Neural crest cell (in vitro differentiated cells): ENCODE results near the gene LRTM1. TPM values are rescaled to one million over a fixed set of nuclear protein-coding genes. Genes with fewer than 3 reads are reported as not detected.

Experiments
- DNase-seq: peaks from one replicate; pipeline ENCODE4 v3.0.0; 2021; ENCODE audit warnings: low read depth, mixed read lengths, low spot score
- H3K27ac Mint-ChIP-seq: one replicate; pipeline ENCODE4 v1.8.0; 2021; ENCODE audit warnings: mild to moderate bottlenecking, mixed read lengths; ENCODE audit not compliant: unreplicated experiment
- H3K27me3 Mint-ChIP-seq: 2 replicates; pipeline ENCODE4 v1.8.0; 2021; ENCODE audit warnings: low read depth, mild to moderate bottlenecking, mixed read lengths
- H3K36me3 Mint-ChIP-seq: 2 replicates; pipeline ENCODE4 v1.8.0; 2021; ENCODE audit warnings: low read depth, mild to moderate bottlenecking, mixed read lengths
- H3K4me1 Mint-ChIP-seq: 2 replicates; pipeline ENCODE4 v1.8.0; 2021; ENCODE audit warnings: mixed read lengths
- H3K4me3 Mint-ChIP-seq: one replicate; pipeline ENCODE4 v1.8.0; 2021; ENCODE audit warnings: mild to moderate bottlenecking, mixed read lengths
- H3K9me3 Mint-ChIP-seq: 2 replicates; pipeline ENCODE4 v1.8.0; 2021; ENCODE audit warnings: mixed read lengths
- total RNA-seq: library from RNA; stranded (reverse); gene quantifications from 2 replicates; pipeline ENCODE4 v1.2.1, GENCODE V29; 2021
- TF ChIP-seq, protein P1 (sequence below): fragments of 200-600 bp; sonication (generic); conservative IDR thresholded peaks from 2 replicates; pipeline ENCODE4 v1.5.0; 2021; ENCODE audit warnings: antibody characterized with exemption, mild to moderate bottlenecking

LRTM1 gene
- total RNA-seq, 1 donor from 2014 or later = not detected

GRCh38 chr3:54895613-54896012 is 32.2 kb downstream of the LRTM1 start:
- Mint-ChIP-seq H3K27me3 (no peaks in the 10 kb centered on the region), H3K4me1 (peaks cover 30% of the 10 kb centered on the region)
- TF ChIP-seq, protein P1, sequence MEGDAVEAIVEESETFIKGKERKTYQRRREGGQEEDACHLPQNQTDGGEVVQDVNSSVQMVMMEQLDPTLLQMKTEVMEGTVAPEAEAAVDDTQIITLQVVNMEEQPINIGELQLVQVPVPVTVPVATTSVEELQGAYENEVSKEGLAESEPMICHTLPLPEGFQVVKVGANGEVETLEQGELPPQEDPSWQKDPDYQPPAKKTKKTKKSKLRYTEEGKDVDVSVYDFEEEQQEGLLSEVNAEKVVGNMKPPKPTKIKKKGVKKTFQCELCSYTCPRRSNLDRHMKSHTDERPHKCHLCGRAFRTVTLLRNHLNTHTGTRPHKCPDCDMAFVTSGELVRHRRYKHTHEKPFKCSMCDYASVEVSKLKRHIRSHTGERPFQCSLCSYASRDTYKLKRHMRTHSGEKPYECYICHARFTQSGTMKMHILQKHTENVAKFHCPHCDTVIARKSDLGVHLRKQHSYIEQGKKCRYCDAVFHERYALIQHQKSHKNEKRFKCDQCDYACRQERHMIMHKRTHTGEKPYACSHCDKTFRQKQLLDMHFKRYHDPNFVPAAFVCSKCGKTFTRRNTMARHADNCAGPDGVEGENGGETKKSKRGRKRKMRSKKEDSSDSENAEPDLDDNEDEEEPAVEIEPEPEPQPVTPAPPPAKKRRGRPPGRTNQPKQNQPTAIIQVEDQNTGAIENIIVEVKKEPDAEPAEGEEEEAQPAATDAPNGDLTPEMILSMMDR = no peak

GRCh38 chr3:54892168-54892567 is 35.7 kb downstream of the LRTM1 start:
- TF ChIP-seq, protein P1 = no peak
- peaks cover 16% of the 10 kb centered on the region for H3K4me1 Mint-ChIP-seq
- H3K9me3 Mint-ChIP-seq = no peaks in the 10 kb centered on the region
- no peak overlapping the region for H3K4me3 Mint-ChIP-seq
- no peak overlapping the region for H3K27ac Mint-ChIP-seq
- DNase-seq = no peak
- no peaks in the 10 kb centered on the region for H3K27me3 Mint-ChIP-seq
- peaks cover 5% of the 10 kb centered on the region for H3K36me3 Mint-ChIP-seq

More at GRCh38 chr3:54895613-54896012, 32.2 kb downstream of the LRTM1 start:
- Mint-ChIP-seq H3K27ac (no peak overlapping the region), H3K9me3 (no peaks in the 10 kb centered on the region), H3K36me3 (no peaks in the 10 kb centered on the region), H3K4me3 (no peak overlapping the region)
- DNase-seq = no peak

DNA sequence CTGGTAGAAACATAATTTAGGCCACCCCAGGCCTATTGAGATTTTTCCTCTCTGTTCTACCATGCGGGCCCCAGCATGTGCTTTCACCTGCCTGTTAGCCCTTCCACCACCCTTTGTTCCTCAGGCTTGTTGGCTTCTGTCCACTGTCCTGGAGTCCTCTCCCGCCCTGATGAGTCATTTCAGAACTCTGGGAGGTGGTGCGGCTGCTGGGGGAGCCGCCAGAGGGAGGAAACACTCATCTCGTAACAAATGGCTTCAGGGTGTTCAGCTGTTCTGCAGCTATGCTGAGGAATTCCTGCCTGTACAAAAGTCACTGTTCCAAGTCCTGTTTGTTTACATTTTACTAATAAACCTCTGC is 36.3 kb downstream of the LRTM1 start:
- peak overlapping the region; percentile 92 for H3K27ac Mint-ChIP-seq
- DNase-seq = peak; percentile 14
- peaks cover 5% of the 10 kb centered on the region for H3K36me3 Mint-ChIP-seq
- no peaks in the 10 kb centered on the region for H3K27me3 Mint-ChIP-seq
- peaks cover 16% of the 10 kb centered on the region for H3K4me1 Mint-ChIP-seq
- no peaks in the 10 kb centered on the region for H3K9me3 Mint-ChIP-seq
- H3K4me3 Mint-ChIP-seq = no peak overlapping the region
- TF ChIP-seq, protein P1 = peak; percentile 59

DNA sequence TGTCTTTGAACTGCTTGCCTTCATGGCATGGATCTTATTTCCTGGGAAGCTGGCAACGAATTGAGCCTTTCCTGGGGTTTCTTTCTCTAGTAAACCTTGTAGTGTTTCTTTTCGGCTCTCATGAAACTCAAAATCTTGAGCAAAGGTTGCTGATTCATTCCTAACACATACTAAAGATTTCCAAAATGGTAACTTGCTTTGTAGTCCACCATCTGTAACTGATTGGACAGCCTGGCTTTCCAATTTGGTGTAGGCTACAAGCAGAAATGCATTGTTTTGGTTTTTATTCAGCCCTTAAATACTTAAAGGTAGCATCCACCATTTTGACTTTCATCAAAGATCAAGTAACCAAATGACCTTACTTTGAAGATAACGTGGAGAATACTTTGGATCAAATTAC is 38.1 kb downstream of the LRTM1 start:
- no peaks in the 10 kb centered on the region for H3K9me3 Mint-ChIP-seq
- no peak overlapping the region for H3K4me3 Mint-ChIP-seq
- H3K36me3 Mint-ChIP-seq = peaks cover 5% of the 10 kb centered on the region
- TF ChIP-seq, protein P1 = no peak
- H3K4me1 Mint-ChIP-seq = peaks cover 16% of the 10 kb centered on the region
- no peaks in the 10 kb centered on the region for H3K27me3 Mint-ChIP-seq
- no peak for DNase-seq
- H3K27ac Mint-ChIP-seq = no peak overlapping the region

- TF ChIP-seq, protein P1 = no peak
- Mint-ChIP-seq H3K27ac (no peak overlapping the region), H3K4me1 (peaks cover 16% of the 10 kb centered on the region), H3K27me3 (no peaks in the 10 kb centered on the region), H3K4me3 (no peak overlapping the region), H3K9me3 (no peaks in the 10 kb centered on the region), H3K36me3 (peaks cover 5% of the 10 kb centered on the region)
- no peak for DNase-seq
Measured at GRCh38 chr3:54888873-54889272, 39.0 kb downstream of the LRTM1 start.

GRCh38 chr3:54888162-54888561 is 39.7 kb downstream of the LRTM1 start:
- no peak for DNase-seq
- TF ChIP-seq, protein P1 = no peak
- Mint-ChIP-seq H3K27ac (no peak overlapping the region), H3K27me3 (no peaks in the 10 kb centered on the region), H3K36me3 (peaks cover 5% of the 10 kb centered on the region), H3K4me1 (peaks cover 16% of the 10 kb centered on the region), H3K9me3 (no peaks in the 10 kb centered on the region), H3K4me3 (no peak overlapping the region)
